ENCODE results near the gene ACER3. TPM values are rescaled to one million over a fixed set of nuclear protein-coding genes. Genes with fewer than 3 reads are reported as not detected.
"Not testable (repeated sequence)": the region's sequence is repeated elsewhere in the genome, so short reads cannot be mapped to it uniquely, and the experiment has no call there.

ACER3 gene
- total RNA-seq, 1 experiment from 2014 or later, result 21.0 TPM

DNA sequence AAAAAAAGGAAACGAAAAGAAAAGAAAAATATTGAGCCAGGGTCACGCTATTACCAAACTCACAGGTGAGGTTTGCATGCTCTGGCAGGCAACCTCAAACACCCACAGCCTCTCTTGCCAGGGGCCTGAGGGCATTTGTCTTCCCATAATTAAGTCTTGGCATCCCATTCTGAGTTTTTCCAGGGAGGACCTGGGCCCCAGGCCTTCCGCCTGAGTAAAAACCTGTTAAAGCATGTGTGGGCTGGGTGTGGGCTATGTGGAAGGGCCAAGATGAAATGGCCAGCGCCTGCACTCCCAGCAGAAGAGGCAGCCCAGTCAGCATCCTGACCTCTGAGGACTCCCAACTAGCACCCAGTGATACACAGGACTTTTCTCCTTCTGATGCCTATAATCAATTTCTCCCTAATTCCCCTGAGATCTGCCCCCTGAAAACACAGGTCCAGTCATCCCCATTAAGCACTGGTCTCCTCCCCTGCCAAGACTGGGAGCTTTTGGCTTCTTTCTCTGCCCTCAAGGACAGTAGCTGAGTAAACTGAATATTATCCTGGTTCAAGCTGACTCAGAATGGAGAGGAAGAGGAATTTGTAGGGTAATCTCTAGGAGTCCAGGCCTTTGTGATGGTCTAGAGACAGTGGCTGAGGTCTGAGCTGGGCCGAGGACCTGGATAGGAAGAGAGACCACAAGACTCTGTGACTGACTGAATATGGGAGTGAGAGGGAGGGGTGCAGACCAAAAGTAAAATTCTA lies 35.6 kb upstream of the ACER3 start:
- DNase-seq, result no peak
- BruUV-seq (replicated peaks), result no TSS peak
- CTCF ChIA-PET, result interaction anchor here (0.9 kb wide), 1 partner anchor 95 kb away, joined by 3 read pairs; no protein-coding TSS in a partner anchor
- intact Hi-C loops (cut with micrococcal nuclease; ENCODE audit: unreplicated experiment), result no loop called here
- H3K4me1 Mint-ChIP-seq (ENCODE audit: low read depth, unreplicated experiment), result peaks cover 15% of the 10 kb centered on the region
- no peak overlapping the region for H3K4me3 Mint-ChIP-seq (ENCODE audit: low read depth, unreplicated experiment)
- H3K27ac Mint-ChIP-seq (ENCODE audit: unreplicated experiment), result no peak overlapping the region
- no peaks in the 10 kb centered on the region for H3K9me3 Mint-ChIP-seq (ENCODE audit: low read depth, unreplicated experiment)
- H3K36me3 Mint-ChIP-seq (ENCODE audit: insufficient read depth, unreplicated experiment), result no peaks in the 10 kb centered on the region
- no peaks in the 10 kb centered on the region for H3K27me3 Mint-ChIP-seq (ENCODE audit: unreplicated experiment)
- TF ChIP-seq, protein P1, sequence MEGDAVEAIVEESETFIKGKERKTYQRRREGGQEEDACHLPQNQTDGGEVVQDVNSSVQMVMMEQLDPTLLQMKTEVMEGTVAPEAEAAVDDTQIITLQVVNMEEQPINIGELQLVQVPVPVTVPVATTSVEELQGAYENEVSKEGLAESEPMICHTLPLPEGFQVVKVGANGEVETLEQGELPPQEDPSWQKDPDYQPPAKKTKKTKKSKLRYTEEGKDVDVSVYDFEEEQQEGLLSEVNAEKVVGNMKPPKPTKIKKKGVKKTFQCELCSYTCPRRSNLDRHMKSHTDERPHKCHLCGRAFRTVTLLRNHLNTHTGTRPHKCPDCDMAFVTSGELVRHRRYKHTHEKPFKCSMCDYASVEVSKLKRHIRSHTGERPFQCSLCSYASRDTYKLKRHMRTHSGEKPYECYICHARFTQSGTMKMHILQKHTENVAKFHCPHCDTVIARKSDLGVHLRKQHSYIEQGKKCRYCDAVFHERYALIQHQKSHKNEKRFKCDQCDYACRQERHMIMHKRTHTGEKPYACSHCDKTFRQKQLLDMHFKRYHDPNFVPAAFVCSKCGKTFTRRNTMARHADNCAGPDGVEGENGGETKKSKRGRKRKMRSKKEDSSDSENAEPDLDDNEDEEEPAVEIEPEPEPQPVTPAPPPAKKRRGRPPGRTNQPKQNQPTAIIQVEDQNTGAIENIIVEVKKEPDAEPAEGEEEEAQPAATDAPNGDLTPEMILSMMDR (IDR thresholded peaks at IDR 0.05; ENCODE audit: unreplicated experiment), result no peak

DNA sequence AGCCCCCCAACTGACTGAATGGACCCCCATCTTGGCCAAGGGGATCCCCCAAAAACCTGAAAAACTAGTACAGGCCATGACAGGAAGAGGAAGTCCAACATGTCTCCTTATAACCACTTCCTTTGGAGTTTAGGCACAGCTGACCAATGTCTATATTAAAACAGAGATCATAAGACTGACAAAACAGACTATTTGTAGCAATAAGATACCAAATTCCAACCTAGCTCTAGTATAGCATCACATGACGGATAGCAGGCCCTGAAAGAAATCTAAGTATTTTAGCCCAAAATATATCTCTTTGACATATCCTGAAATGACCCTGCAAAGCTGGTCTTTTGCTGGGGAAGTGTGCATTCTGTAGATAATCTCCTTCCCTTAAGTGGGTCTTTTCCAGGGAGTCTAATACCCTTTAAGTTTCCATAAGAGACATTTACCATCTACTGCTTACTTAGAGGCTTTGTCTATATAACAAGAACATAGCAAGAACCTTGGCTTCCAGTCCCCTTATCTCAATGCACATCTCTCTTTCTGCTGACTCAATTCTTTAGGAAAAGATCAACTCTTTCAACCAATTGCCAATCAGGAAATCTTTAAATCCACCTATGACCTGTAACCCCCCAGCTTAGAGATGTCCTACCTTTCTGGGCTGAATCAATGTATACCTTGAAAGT lies 34.9 kb upstream of the ACER3 start:
- CTCF ChIA-PET, result interaction anchor here (0.9 kb wide), 1 partner anchor 94 kb away, joined by 3 read pairs; no protein-coding TSS in a partner anchor
- H3K4me1 Mint-ChIP-seq (ENCODE audit: low read depth, unreplicated experiment), result peaks cover 15% of the 10 kb centered on the region
- H3K4me3 Mint-ChIP-seq (ENCODE audit: low read depth, unreplicated experiment), result no peak overlapping the region
- TF ChIP-seq, protein P1 (IDR thresholded peaks at IDR 0.05; ENCODE audit: unreplicated experiment), result no peak
- DNase-seq, result no peak
- H3K36me3 Mint-ChIP-seq (ENCODE audit: insufficient read depth, unreplicated experiment), result no peaks in the 10 kb centered on the region
- H3K9me3 Mint-ChIP-seq (ENCODE audit: low read depth, unreplicated experiment), result no peaks in the 10 kb centered on the region
- no peaks in the 10 kb centered on the region for H3K27me3 Mint-ChIP-seq (ENCODE audit: unreplicated experiment)
- intact Hi-C loops (cut with micrococcal nuclease; ENCODE audit: unreplicated experiment), result no loop called here
- no TSS peak for BruUV-seq (replicated peaks)
- H3K27ac Mint-ChIP-seq (ENCODE audit: unreplicated experiment), result no peak overlapping the region

DNA sequence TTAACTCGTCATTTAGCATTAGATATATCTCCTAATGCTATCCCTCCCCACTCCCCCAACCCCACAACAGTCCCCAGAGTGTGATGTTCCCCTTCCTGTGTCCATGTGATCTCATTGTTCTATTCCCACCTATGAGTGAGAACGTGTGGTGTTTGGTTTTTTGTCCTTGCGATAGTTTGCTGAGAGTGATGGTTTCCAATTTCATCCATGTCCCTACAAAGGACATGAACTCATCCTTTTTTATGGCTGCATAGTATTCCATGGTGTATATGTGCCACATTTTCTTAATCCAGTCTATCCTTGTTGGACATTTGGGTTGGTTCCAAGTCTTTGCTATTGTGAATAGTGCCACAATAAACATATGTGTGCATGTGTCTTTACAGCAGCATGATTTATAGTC lies 34.2 kb upstream of the ACER3 start:
- intact Hi-C loops (cut with micrococcal nuclease; ENCODE audit: unreplicated experiment); BruUV-seq (replicated peaks); H3K27me3 Mint-ChIP-seq (ENCODE audit: unreplicated experiment); H3K4me3 Mint-ChIP-seq (ENCODE audit: low read depth, unreplicated experiment); H3K36me3 Mint-ChIP-seq (ENCODE audit: insufficient read depth, unreplicated experiment); DNase-seq; CTCF ChIA-PET; H3K9me3 Mint-ChIP-seq (ENCODE audit: low read depth, unreplicated experiment); H3K27ac Mint-ChIP-seq (ENCODE audit: unreplicated experiment): not testable (repeated sequence)
- H3K4me1 Mint-ChIP-seq (ENCODE audit: low read depth, unreplicated experiment), result peaks cover 15% of the 10 kb centered on the region

DNA sequence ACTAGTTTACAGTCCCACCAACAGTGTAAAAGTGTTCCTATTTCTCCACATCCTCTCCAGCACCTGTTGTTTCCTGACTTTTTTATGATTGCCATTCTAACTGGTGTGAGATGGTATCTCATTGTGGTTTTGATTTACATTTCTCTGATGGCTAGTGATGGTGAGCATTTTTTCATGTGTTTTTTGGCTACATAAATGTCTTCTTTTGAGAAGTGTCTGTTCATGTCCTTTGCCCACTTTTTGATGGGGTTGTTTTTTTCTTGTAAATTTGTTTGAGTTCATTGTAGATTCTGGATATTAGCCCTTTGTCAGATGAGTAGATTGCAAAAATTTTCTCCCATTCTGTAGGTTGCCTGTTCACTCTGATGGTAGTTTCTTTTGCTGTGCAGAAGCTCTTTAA lies 33.7 kb upstream of the ACER3 start:
- intact Hi-C loops (cut with micrococcal nuclease; ENCODE audit: unreplicated experiment); H3K9me3 Mint-ChIP-seq (ENCODE audit: low read depth, unreplicated experiment); H3K27me3 Mint-ChIP-seq (ENCODE audit: unreplicated experiment); H3K36me3 Mint-ChIP-seq (ENCODE audit: insufficient read depth, unreplicated experiment); DNase-seq; BruUV-seq (replicated peaks); H3K27ac Mint-ChIP-seq (ENCODE audit: unreplicated experiment); CTCF ChIA-PET; H3K4me3 Mint-ChIP-seq (ENCODE audit: low read depth, unreplicated experiment): not testable (repeated sequence)
- peaks cover 15% of the 10 kb centered on the region for H3K4me1 Mint-ChIP-seq (ENCODE audit: low read depth, unreplicated experiment)

DNA sequence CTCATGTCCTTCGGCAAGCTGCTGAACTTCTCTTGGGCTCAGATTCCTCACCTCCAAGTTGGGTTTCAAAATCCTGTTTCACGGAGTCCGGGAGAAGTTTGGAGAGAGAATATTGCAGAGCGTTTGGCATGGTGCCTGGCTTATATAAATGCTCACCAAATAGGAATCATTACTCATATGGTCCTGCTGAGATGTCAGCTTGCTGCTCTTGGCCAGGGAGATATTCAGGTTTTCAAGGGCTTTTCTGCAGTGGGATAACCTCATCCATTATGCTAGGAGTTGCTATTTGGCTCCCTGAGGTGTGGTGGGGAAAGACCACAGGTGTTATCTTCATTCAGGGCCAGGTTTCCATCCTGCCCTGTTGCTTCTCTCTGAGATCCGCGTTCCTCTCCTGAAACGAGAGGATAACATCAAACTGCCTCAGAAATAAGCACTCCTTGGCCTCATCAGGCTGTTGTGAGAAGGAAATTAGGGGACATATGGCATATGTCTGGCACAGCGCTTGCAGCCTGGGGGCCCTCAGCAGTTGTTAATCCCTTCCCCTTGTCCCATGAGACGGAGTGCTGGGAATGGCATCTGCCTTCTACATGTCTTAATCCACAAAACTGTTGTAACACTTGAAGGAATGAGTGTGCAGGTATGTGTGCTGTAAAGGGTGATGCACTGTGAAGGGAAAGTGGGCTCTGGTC lies 29.9 kb upstream of the ACER3 start:
- H3K27ac Mint-ChIP-seq (ENCODE audit: unreplicated experiment), result no peak overlapping the region
- H3K4me3 Mint-ChIP-seq (ENCODE audit: low read depth, unreplicated experiment), result no peak overlapping the region
- no peak for DNase-seq
- H3K9me3 Mint-ChIP-seq (ENCODE audit: low read depth, unreplicated experiment), result no peaks in the 10 kb centered on the region
- no peaks in the 10 kb centered on the region for H3K36me3 Mint-ChIP-seq (ENCODE audit: insufficient read depth, unreplicated experiment)
- no peaks in the 10 kb centered on the region for H3K4me1 Mint-ChIP-seq (ENCODE audit: low read depth, unreplicated experiment)
- TF ChIP-seq, protein P1 (IDR thresholded peaks at IDR 0.05; ENCODE audit: unreplicated experiment), result no peak
- intact Hi-C loops (cut with micrococcal nuclease; ENCODE audit: unreplicated experiment), result no loop called here
- H3K27me3 Mint-ChIP-seq (ENCODE audit: unreplicated experiment), result no peaks in the 10 kb centered on the region
- BruUV-seq (replicated peaks), result no TSS peak
- CTCF ChIA-PET, result no interaction called here
